WTC11 (cell line): ENCODE results near the gene RNF133. TPM values are rescaled to one million over a fixed set of nuclear protein-coding genes. Genes with fewer than 3 reads are reported as not detected.
"Not testable (repeated sequence)": the region's sequence is repeated elsewhere in the genome, so short reads cannot be mapped to it uniquely, and the experiment has no call there.

ENCODE experiments used
- ATAC-seq: fragments of 200-7000 bp; cut with Tn5 transposase; 2 replicates; pipeline ENCODE4 v1.10.0; 2021; ENCODE audit warnings: mild to moderate bottlenecking, moderate library complexity
- CTCF ChIA-PET: fragments of 300-600 bp; sonication (Branson Sonifier 250); formaldehyde crosslinking; loops from one replicate; lab custom pipeline; 2021; ENCODE audit warnings: antibody characterized with exemption; lab: Charles Lee
- POLR2A ChIA-PET: fragments of 350-600 bp; sonication (Branson Sonifier 250); formaldehyde crosslinking; loops from one replicate; lab custom pipeline; 2021; ENCODE audit warnings: antibody characterized with exemption; lab: Charles Lee
- DNase-seq: peaks from one replicate; pipeline ENCODE4 v3.0.0; 2021; ENCODE audit warnings: low spot score
- H3K27ac Mint-ChIP-seq: 2 replicates; pipeline ENCODE4 v1.8.0; 2021; ENCODE audit warnings: mixed read lengths
- H3K27me3 Mint-ChIP-seq: 2 replicates; pipeline ENCODE4 v1.8.0; 2021; ENCODE audit warnings: low read depth, mild to moderate bottlenecking, moderate library complexity, mixed read lengths
- H3K36me3 Mint-ChIP-seq: 2 replicates; pipeline ENCODE4 v1.8.0; 2021; ENCODE audit warnings: mixed read lengths
- H3K4me1 Mint-ChIP-seq: 2 replicates; pipeline ENCODE4 v1.8.0; 2022; ENCODE audit warnings: mixed read lengths
- H3K4me3 Mint-ChIP-seq: 2 replicates; pipeline ENCODE4 v1.8.0; 2021; ENCODE audit warnings: mild to moderate bottlenecking, moderate library complexity, mixed read lengths
- H3K9me3 Mint-ChIP-seq: 2 replicates; pipeline ENCODE4 v1.8.0; 2021; ENCODE audit warnings: mixed read lengths
- ARID4B ChIP-seq: sonication (generic); formaldehyde crosslinking; IDR thresholded peaks from 2 replicates; pipeline ENCODE4 v1.8.0; 2023; ENCODE audit warnings: missing genetic modification reagents, mild to moderate bottlenecking, borderline replicate concordance
- ATF6 ChIP-seq: sonication (generic); formaldehyde crosslinking; IDR thresholded peaks from 2 replicates; pipeline ENCODE4 v1.8.1; 2023; ENCODE audit warnings: mild to moderate bottlenecking, missing genetic modification reagents
- CBFB ChIP-seq: sonication (generic); formaldehyde crosslinking; IDR thresholded peaks from 2 replicates; pipeline ENCODE4 v1.8.1; 2022; ENCODE audit warnings: mild to moderate bottlenecking, low read depth, missing genetic modification reagents
- E2F1 ChIP-seq: sonication (generic); formaldehyde crosslinking; IDR thresholded peaks from 2 replicates; pipeline ENCODE4 v1.8.0; 2022; ENCODE audit warnings: mild to moderate bottlenecking, missing genetic modification reagents
- ETV6 ChIP-seq: sonication (generic); formaldehyde crosslinking; IDR thresholded peaks from 2 replicates; pipeline ENCODE4 v1.8.1; 2022; ENCODE audit warnings: mild to moderate bottlenecking, missing genetic modification reagents
- FOXP1 ChIP-seq: sonication (generic); formaldehyde crosslinking; IDR thresholded peaks from 2 replicates; pipeline ENCODE4 v1.8.0; 2022; ENCODE audit warnings: missing genetic modification reagents, mild to moderate bottlenecking, moderate library complexity, borderline replicate concordance
- HMGA2 ChIP-seq: fragments of 250-450 bp; sonication (Bioruptor Pico); IDR thresholded peaks from 2 replicates; pipeline ENCODE4 v1.4.0; 2021; ENCODE audit warnings: mild to moderate bottlenecking, moderate library complexity
- MLX ChIP-seq: sonication (generic); formaldehyde crosslinking; IDR thresholded peaks from 2 replicates; pipeline ENCODE4 v1.8.1; 2023; ENCODE audit warnings: mild to moderate bottlenecking, missing genetic modification reagents, moderate library complexity
- MYBL2 ChIP-seq: sonication (generic); formaldehyde crosslinking; IDR thresholded peaks from 2 replicates; pipeline ENCODE4 v1.8.1; 2023; ENCODE audit warnings: mild to moderate bottlenecking, moderate library complexity, missing genetic modification reagents
- TEAD1 ChIP-seq: sonication (generic); formaldehyde crosslinking; IDR thresholded peaks from 2 replicates; pipeline ENCODE4 v1.8.0; 2022; ENCODE audit warnings: mild to moderate bottlenecking, missing genetic modification reagents
- ZBTB21 ChIP-seq: sonication (generic); formaldehyde crosslinking; IDR thresholded peaks from 2 replicates; pipeline ENCODE4 v1.8.1; 2023; ENCODE audit warnings: mild to moderate bottlenecking, missing genetic modification reagents, borderline replicate concordance
- total RNA-seq: library from RNA; stranded (reverse); gene quantifications from 3 replicates; pipeline ENCODE4 v1.2.3, GENCODE V29; 2021
- TF ChIP-seq, protein P1 (sequence below): fragments of 250-450 bp; sonication (Bioruptor Pico); IDR thresholded peaks from 2 replicates; pipeline ENCODE4 v1.9.0; 2021; ENCODE audit warnings: moderate library complexity, mild to moderate bottlenecking, inconsistent platforms, borderline replicate concordance

Gene RNF133
- total RNA-seq, 1 experiment from 2014 or later: 0.15 TPM

DNA sequence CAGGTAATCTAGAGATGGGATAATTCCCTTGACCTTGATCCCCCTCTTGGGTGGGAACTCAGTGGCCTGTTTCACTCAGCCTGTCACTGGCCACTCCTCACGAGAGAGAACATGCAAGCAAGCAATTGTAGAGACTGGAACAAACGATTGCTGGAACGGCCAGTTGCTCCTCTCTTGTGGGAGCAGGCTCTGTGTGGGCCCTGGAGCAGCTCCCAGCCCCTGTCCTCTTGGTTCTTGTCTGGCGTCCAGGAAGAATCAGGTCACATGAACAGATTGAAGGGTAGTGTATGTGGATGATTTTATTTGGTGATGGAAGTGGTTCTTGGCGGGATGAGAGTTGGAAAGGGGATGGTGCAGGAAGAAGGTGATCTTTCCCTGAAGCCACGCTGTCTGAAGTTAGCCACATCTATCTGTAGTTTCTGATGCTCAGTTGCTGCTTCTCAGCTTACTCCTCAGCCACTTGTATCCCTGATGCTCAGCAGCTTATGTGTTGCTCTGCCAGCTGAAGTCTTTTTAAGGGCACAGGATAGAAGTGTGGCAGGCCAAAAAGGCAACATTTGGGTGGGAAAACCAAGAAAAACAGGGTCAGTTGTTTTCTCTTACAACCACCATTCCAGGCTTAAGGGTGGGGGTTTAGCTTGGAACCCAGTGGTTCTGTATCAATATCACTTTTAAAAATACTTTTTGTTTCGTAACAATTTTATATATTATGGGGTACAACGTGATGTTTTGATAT lies 15.9 kb downstream of the RNF133 start:
- POLR2A ChIA-PET: no interaction called here
- Mint-ChIP-seq H3K27me3 (no peaks in the 10 kb centered on the region), H3K27ac (peak overlapping the region; percentile 75), H3K36me3 (peaks cover 6% of the 10 kb centered on the region; the same call in 1 of the 2 replicates), H3K9me3 (peaks cover 8% of the 10 kb centered on the region; the same call in 1 of the 2 replicates), H3K4me3 (no peak overlapping the region), H3K4me1 (peaks cover 61% of the 10 kb centered on the region)
- ATAC-seq: no peak
- CTCF ChIA-PET: interaction anchor here (1.5 kb wide), 1 partner anchor 120 kb away, joined by 4 read pairs; no protein-coding TSS in a partner anchor
- TF ChIP-seq ARID4B (CRISPR knock-in tag) (no peak), MLX (CRISPR knock-in tag) (no peak), ATF6 (CRISPR knock-in tag) (no peak), HMGA2 (no peak)
- no peak for DNase-seq

DNA sequence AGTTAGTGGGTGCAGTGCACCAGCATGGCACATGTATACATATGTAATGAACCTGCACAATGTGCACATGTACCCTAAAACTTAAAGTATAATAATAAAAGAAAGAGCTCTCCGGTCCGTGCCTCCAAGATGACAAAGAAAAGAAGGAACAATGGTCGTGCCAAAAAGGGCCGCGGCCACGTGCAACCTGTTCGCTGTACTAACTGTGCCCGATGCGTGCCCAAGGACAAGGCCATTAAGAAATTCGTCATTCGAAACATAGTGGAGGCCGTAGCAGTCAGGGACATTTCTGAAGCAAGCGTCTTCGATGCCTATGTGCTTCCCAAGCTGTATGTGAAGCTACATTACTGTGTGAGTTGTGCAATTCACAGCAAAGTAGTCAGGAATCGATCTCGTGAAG lies 17.7 kb downstream of the RNF133 start:
- H3K27me3 Mint-ChIP-seq, ATAC-seq, DNase-seq, H3K36me3 Mint-ChIP-seq, H3K4me3 Mint-ChIP-seq, H3K9me3 Mint-ChIP-seq, H3K27ac Mint-ChIP-seq, POLR2A ChIA-PET, CTCF ChIA-PET: not testable (repeated sequence)
- H3K4me1 Mint-ChIP-seq: peaks cover 65% of the 10 kb centered on the region

- no peaks in the 10 kb centered on the region for H3K27me3 Mint-ChIP-seq
- ChIA-PET POLR2A (no interaction called here), CTCF (no interaction called here)
- H3K27ac Mint-ChIP-seq: peak overlapping the region; percentile 100
- H3K9me3 Mint-ChIP-seq: peaks cover 16% of the 10 kb centered on the region
- H3K4me3 Mint-ChIP-seq: peak overlapping the region; percentile 48
- DNase-seq: no peak
- no peak for ATAC-seq
- peaks cover 14% of the 10 kb centered on the region for H3K36me3 Mint-ChIP-seq
- H3K4me1 Mint-ChIP-seq: peaks cover 58% of the 10 kb centered on the region
- TF ChIP-seq TEAD1 (CRISPR knock-in tag): no peak
- no peak for TF ChIP-seq E2F1 (CRISPR knock-in tag)
- no peak for TF ChIP-seq ETV6
- no peak for TF ChIP-seq CBFB (CRISPR knock-in tag)
- TF ChIP-seq ATF6 (CRISPR knock-in tag): no peak
- no peak for TF ChIP-seq MYBL2 (CRISPR knock-in tag)
- no peak for TF ChIP-seq ARID4B (CRISPR knock-in tag)
- TF ChIP-seq FOXP1 (CRISPR knock-in tag): no peak
- TF ChIP-seq ZBTB21 (CRISPR knock-in tag): no peak
- TF ChIP-seq, protein P1, sequence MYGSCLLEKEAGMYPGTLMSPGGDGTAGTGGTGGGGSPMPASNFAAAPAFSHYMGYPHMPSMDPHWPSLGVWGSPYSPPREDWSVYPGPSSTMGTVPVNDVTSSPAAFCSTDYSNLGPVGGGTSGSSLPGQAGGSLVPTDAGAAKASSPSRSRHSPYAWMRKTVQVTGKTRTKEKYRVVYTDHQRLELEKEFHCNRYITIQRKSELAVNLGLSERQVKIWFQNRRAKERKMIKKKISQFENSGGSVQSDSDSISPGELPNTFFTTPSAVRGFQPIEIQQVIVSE (CRISPR knock-in tag): no peak
These were observed 19.1 kb downstream of the RNF133 start for GRCh38 chr7:122679813-122680212.
